Upper lobe of right lung (tissue), 1 donor: ENCODE data around the gene NKX2-3. TPM values are rescaled to one million over a fixed set of nuclear protein-coding genes. Genes with fewer than 3 reads are reported as not detected.

Source experiments
- ATAC-seq: fragments of 200-7000 bp; cut with Tn5 transposase; one replicate; pipeline ENCODE4 v1.9.1; 2020; ENCODE audit warnings: mild to moderate bottlenecking, moderate library complexity
- DNase-seq: peaks from one replicate; pipeline ENCODE4 v3.0.0-alpha.2; 2020
- H3K27ac ChIP-seq: fragments of 200-600 bp; one replicate; pipeline ENCODE4 v1.8.0; 2022
- H3K27me3 ChIP-seq: fragments of 200-600 bp; one replicate; pipeline ENCODE4 v1.8.0; 2022; ENCODE audit warnings: mild to moderate bottlenecking
- H3K36me3 ChIP-seq: fragments of 200-600 bp; one replicate; pipeline ENCODE4 v1.8.0; 2022
- H3K4me1 ChIP-seq: fragments of 200-600 bp; one replicate; pipeline ENCODE4 v1.8.0; 2022
- H3K4me3 ChIP-seq: fragments of 200-600 bp; one replicate; pipeline ENCODE4 v1.8.0; 2022; ENCODE audit warnings: mild to moderate bottlenecking
- H3K9me3 ChIP-seq: fragments of 200-600 bp; one replicate; pipeline ENCODE4 v1.8.0; 2022
- CTCF ChIP-seq: fragments of 200-600 bp; IDR thresholded peaks from one replicate; pipeline ENCODE4 v1.8.0; 2022; ENCODE audit warnings: antibody characterized with exemption
- intact Hi-C: fragments of 100-400 bp; cut with DNase I; formaldehyde crosslinking; loops from one replicate; pipeline ENCODE4 v1.11.0; 2022
- total RNA-seq: library from RNA; stranded (reverse); fragmentation: NEBNext Ultra II Directional; extraction: Animal tissue kit (Norgen Biotek cat#: 25700); gene quantifications from one replicate; pipeline ENCODE4 v1.2.1, GENCODE V29; 2021
- donor health status: DM: no; HTN: yes; CAD: no; lungs with severe emphysema.

The NKX2-3 gene
- total RNA-seq, 1 donor from 2014 or later = 0.26 TPM

- H3K4me3 ChIP-seq = no peak overlapping the region
- H3K36me3 ChIP-seq = no peaks in the 10 kb centered on the region
- ATAC-seq (no peak), DNase-seq (no peak)
- no peaks in the 10 kb centered on the region for H3K9me3 ChIP-seq
- H3K4me1 ChIP-seq = no peaks in the 10 kb centered on the region
- intact Hi-C loops = no loop called here
- H3K27ac ChIP-seq = no peak overlapping the region
- no peak for TF ChIP-seq CTCF
- peaks cover 13% of the 10 kb centered on the region for H3K27me3 ChIP-seq
Measured at GRCh38 chr10:99506416-99506815, 26.3 kb upstream of the NKX2-3 start.

GRCh38 chr10:99507265-99507664, 25.5 kb upstream of the NKX2-3 start:
- ATAC-seq (no peak), DNase-seq (no peak)
- H3K27ac ChIP-seq = no peak overlapping the region
- intact Hi-C loops = no loop called here
- H3K36me3 ChIP-seq = no peaks in the 10 kb centered on the region
- TF ChIP-seq CTCF = no peak
- H3K4me3 ChIP-seq = no peak overlapping the region
- no peaks in the 10 kb centered on the region for H3K9me3 ChIP-seq
- H3K4me1 ChIP-seq = no peaks in the 10 kb centered on the region
- peaks cover 17% of the 10 kb centered on the region for H3K27me3 ChIP-seq

- Histone ChIP-seq H3K4me3 (no peak overlapping the region), H3K4me1 (no peaks in the 10 kb centered on the region), H3K27ac (no peak overlapping the region), H3K9me3 (no peaks in the 10 kb centered on the region), H3K36me3 (no peaks in the 10 kb centered on the region), H3K27me3 (peaks cover 35% of the 10 kb centered on the region)
- TF ChIP-seq CTCF = no peak
- DNase-seq (no peak), ATAC-seq (no peak)
- intact Hi-C loops = no loop called here
Measured at GRCh38 chr10:99513061-99513460, 19.7 kb upstream of the NKX2-3 start.

- no peak for TF ChIP-seq CTCF
- intact Hi-C loops = no loop called here
Measured at GRCh38 chr10:99519690-99520039, 13.1 kb upstream of the NKX2-3 start.

GRCh38 chr10:99520040-99520846, 12.5 kb upstream of the NKX2-3 start:
- H3K36me3 ChIP-seq = no peaks in the 10 kb centered on the region

More at GRCh38 chr10:99519690-99520039, 13.1 kb upstream of the NKX2-3 start:
- no peak for DNase-seq
- no peak overlapping the region for H3K4me3 ChIP-seq
- H3K9me3 ChIP-seq = no peaks in the 10 kb centered on the region
- H3K27me3 ChIP-seq = peaks cover 86% of the 10 kb centered on the region
- ATAC-seq = no peak
- peaks cover 7% of the 10 kb centered on the region for H3K4me1 ChIP-seq
- no peak overlapping the region for H3K27ac ChIP-seq
- no peaks in the 10 kb centered on the region for H3K36me3 ChIP-seq

More at GRCh38 chr10:99520040-99520846, 12.5 kb upstream of the NKX2-3 start:
- intact Hi-C loops = no loop called here
- no peak for TF ChIP-seq CTCF
- Histone ChIP-seq H3K4me3 (no peak overlapping the region), H3K27me3 (peaks cover 89% of the 10 kb centered on the region), H3K4me1 (peaks cover 7% of the 10 kb centered on the region), H3K27ac (no peak overlapping the region), H3K9me3 (no peaks in the 10 kb centered on the region)
- no peak for ATAC-seq
- no peak for DNase-seq
